AG20443 (cell line): ENCODE measurements around the gene AMZ1.

Source experiments
- DNase-seq: peaks from one replicate; pipeline ENCODE4 v3.0.0; 2012; ENCODE audit warnings: low spot score, mixed read lengths

Gene AMZ1

GRCh38 chr7:2651336-2651735, 36.7 kb upstream of the AMZ1 start:
- DNase-seq: no peak

GRCh38 chr7:2651847-2652735, 35.9 kb upstream of the AMZ1 start:
- no peak for DNase-seq

- DNase-seq: no peak
Measured at GRCh38 chr7:2652736-2653060, 35.3 kb upstream of the AMZ1 start.

- no peak for DNase-seq
Measured at GRCh38 chr7:2654059-2654458, 33.9 kb upstream of the AMZ1 start.

GRCh38 chr7:2655870-2656614, 32.0 kb upstream of the AMZ1 start:
- no peak for DNase-seq

- DNase-seq: no peak
Measured at GRCh38 chr7:2657208-2657607, 30.8 kb upstream of the AMZ1 start.

GRCh38 chr7:2657920-2658671, 29.9 kb upstream of the AMZ1 start:
- no peak for DNase-seq

- no peak for DNase-seq
Measured at GRCh38 chr7:2658941-2659340, 29.1 kb upstream of the AMZ1 start.

- DNase-seq: no peak
Measured at GRCh38 chr7:2659556-2660358, 28.2 kb upstream of the AMZ1 start.

- DNase-seq: peak; percentile 67
Measured at GRCh38 chr7:2660359-2661095, 27.5 kb upstream of the AMZ1 start.

GRCh38 chr7:2661096-2661449, 26.9 kb upstream of the AMZ1 start:
- no peak for DNase-seq

- no peak for DNase-seq
Measured at GRCh38 chr7:2661602-2662272, 26.3 kb upstream of the AMZ1 start.

- no peak for DNase-seq
Measured at GRCh38 chr7:2662273-2663120, 25.5 kb upstream of the AMZ1 start.

GRCh38 chr7:2663121-2663886, 24.7 kb upstream of the AMZ1 start:
- DNase-seq: no peak

GRCh38 chr7:2663960-2664359, 24.0 kb upstream of the AMZ1 start:
- no peak for DNase-seq

- no peak for DNase-seq
Measured at GRCh38 chr7:2665359-2665791, 22.6 kb upstream of the AMZ1 start.

GRCh38 chr7:2666155-2666554, 21.8 kb upstream of the AMZ1 start:
- no peak for DNase-seq

GRCh38 chr7:2666588-2667250, 21.3 kb upstream of the AMZ1 start:
- no peak for DNase-seq
